Measurements from ENCODE around the gene CCDC181. TPM values are rescaled to one million over a fixed set of nuclear protein-coding genes. Genes with fewer than 3 reads are reported as not detected.

CCDC181 gene
- total and polyA plus RNA-seq, 12 donors: 0.15 to 4.2 (median 1.3) TPM; not detected in 3

- H3K4me3 ChIP-seq: no peak overlapping the region
- no peak for DNase-seq
- no peak overlapping the region for H3K27ac ChIP-seq
- no peaks in the 10 kb centered on the region for H3K27me3 ChIP-seq
- peaks cover 0 to 10% of the 10 kb centered on the region in 2 donors for H3K4me1 ChIP-seq (replicated peaks in 1 of 2)
- WGBS, 4 donors: 73 to 83% (median 79%) methylated on average over 3 of the region's 3 CpGs
- H3K9me3 ChIP-seq (replicated peaks in 1 of 3): no peaks in the 10 kb centered on the region
- peaks cover 0 to 5% of the 10 kb centered on the region in 2 donors for H3K36me3 ChIP-seq (replicated peaks in 1 of 2)
- intact Hi-C loops (cut with DNase I): no loop called here
- TF ChIP-seq POLR2A (IDR thresholded peaks at IDR 0.05) (no peak), CTCF (IDR thresholded peaks at IDR 0.05) (no peak)
Observed at GRCh38 chr1:169472738-169473137, 45.5 kb upstream of the CCDC181 start.

- no peaks in the 10 kb centered on the region for H3K36me3 ChIP-seq (replicated peaks in 1 of 2)
- intact Hi-C loops (cut with DNase I): loop anchor here (5.0 kb wide), 1 partner anchor 78 kb away; no protein-coding TSS in a partner anchor
- no peaks in the 10 kb centered on the region for H3K9me3 ChIP-seq (replicated peaks in 1 of 3)
- peaks cover 0 to 10% of the 10 kb centered on the region in 2 donors for H3K4me1 ChIP-seq (replicated peaks in 1 of 2)
- DNase-seq: no peak
- TF ChIP-seq CTCF (IDR thresholded peaks at IDR 0.05): no peak
- TF ChIP-seq POLR2A (IDR thresholded peaks at IDR 0.05): no peak
- H3K27me3 ChIP-seq: no peaks in the 10 kb centered on the region
- no peak overlapping the region for H3K27ac ChIP-seq
- H3K4me3 ChIP-seq: no peak overlapping the region
Observed at GRCh38 chr1:169468982-169469381, 41.7 kb upstream of the CCDC181 start.

- H3K27ac ChIP-seq: no peak overlapping the region
- 75 to 82% (median 78%) methylated on average over 8 of the region's 8 CpGs for WGBS, 4 donors
- no peaks in the 10 kb centered on the region for H3K27me3 ChIP-seq
- intact Hi-C loops (cut with DNase I): loop anchor here (5.0 kb wide), 1 partner anchor 81 kb away; no protein-coding TSS in a partner anchor
- no peak overlapping the region for H3K4me3 ChIP-seq
- H3K9me3 ChIP-seq (replicated peaks in 1 of 3): no peaks in the 10 kb centered on the region
- peak in 3 of 7 donors; percentile 40 to 61 (median 58) for DNase-seq
- TF ChIP-seq CTCF (IDR thresholded peaks at IDR 0.05) (peak in 5 of 6 experiments; percentile 43 to 62 (median 52)), POLR2A (IDR thresholded peaks at IDR 0.05) (no peak)
- H3K36me3 ChIP-seq (replicated peaks in 1 of 2): no peaks in the 10 kb centered on the region
- H3K4me1 ChIP-seq (replicated peaks in 1 of 2): no peaks in the 10 kb centered on the region
Observed at GRCh38 chr1:169466259-169467230, 39.3 kb upstream of the CCDC181 start.

GRCh38 chr1:169465281-169465680 lies 38.0 kb upstream of the CCDC181 start:
- H3K27me3 ChIP-seq: no peaks in the 10 kb centered on the region
- no peaks in the 10 kb centered on the region for H3K36me3 ChIP-seq (replicated peaks in 1 of 2)
- no peak for DNase-seq
- intact Hi-C loops (cut with DNase I): loop anchor here (5.0 kb wide), 1 partner anchor 82 kb away; no protein-coding TSS in a partner anchor
- H3K27ac ChIP-seq: no peak overlapping the region
- TF ChIP-seq POLR2A (IDR thresholded peaks at IDR 0.05): no peak
- TF ChIP-seq CTCF (IDR thresholded peaks at IDR 0.05): no peak
- no peak overlapping the region for H3K4me3 ChIP-seq
- no peaks in the 10 kb centered on the region for H3K9me3 ChIP-seq (replicated peaks in 1 of 3)
- peaks cover 0 to 2% of the 10 kb centered on the region in 2 donors for H3K4me1 ChIP-seq (replicated peaks in 1 of 2)

All from adrenal gland (tissue), 12 donors.